DMS153 treated with DMSO at 0.1 percent for 48 hours (cell line): ENCODE data around the gene RSPO1.

Source experiments
- DNase-seq: peaks from one replicate; lab custom pipeline; 2025; ENCODE audit not compliant: unreplicated experiment; lab: John Stamatoyannopoulos, UW

RSPO1 gene

GRCh38 chr1:37656881-37657280 lies 22.2 kb upstream of the RSPO1 start:
- no peak for DNase-seq

DNA sequence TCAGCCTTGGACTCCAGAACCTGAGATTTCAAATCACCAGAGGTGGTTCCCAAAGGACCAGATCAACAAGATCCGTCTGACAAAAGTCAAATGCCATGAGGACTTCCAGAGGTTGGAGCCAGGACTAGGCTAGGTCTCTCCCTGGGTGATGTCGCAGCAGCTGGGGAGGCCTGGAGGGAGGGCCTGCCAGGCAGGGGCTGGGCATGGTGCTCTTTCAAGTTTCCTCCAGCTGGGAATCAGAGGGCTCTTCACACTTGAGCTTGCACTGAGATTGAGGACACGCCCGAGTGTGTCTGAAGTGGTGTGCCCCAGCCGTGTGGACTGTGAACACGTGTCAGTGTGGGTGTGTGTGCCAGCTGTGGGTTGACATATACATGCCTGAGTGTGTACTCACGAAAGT lies 21.3 kb upstream of the RSPO1 start:
- no peak for DNase-seq

- DNase-seq = no peak
Measured at GRCh38 chr1:37655274-37655673, 20.6 kb upstream of the RSPO1 start.

- DNase-seq = no peak
Measured at GRCh38 chr1:37653906-37654305, 19.2 kb upstream of the RSPO1 start.

- no peak for DNase-seq
Measured at GRCh38 chr1:37652976-37653375, 18.3 kb upstream of the RSPO1 start.

DNA sequence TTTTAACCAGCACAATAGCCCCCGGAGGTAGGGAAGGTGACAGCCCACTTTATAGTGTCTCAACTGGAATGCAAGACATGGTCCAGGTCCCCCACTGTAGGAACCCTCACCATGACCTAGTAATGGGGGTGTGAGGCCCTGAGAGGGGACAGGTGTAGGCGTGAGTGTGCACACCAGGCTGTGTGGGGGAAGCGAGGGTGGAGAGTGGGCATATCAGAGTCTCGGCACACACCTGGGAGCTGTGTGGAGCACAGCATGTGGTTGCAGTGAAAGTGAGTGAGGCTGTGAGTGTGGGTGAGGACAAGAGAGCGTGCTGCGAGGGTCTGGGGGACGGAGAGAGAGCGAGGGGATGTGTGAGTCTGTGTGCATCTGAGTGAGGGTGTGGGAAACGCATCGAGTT lies 17.1 kb upstream of the RSPO1 start:
- DNase-seq = no peak

GRCh38 chr1:37650721-37651120 lies 16.0 kb upstream of the RSPO1 start:
- DNase-seq = no peak

DNA sequence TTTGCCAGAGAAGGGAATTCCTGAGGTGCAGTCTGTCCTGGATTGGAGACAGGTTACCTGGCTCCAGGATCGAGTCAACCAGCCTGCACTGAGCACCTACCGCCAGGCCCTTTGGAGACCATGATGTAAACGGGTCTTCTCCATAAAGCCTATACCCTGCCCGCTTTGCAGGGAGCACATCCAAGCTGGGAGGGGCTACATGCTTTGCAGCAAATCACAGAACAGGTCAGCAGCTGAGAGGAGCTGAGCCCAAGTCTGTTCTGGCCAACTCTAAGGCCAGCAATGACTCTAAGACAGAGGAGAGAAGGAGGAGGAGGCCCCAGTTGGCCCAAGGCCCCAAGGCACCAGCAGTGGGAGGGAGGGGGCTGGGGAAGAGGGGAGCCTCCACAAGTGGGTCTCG lies 15.5 kb upstream of the RSPO1 start:
- DNase-seq = no peak

GRCh38 chr1:37647281-37647680 lies 12.6 kb upstream of the RSPO1 start:
- DNase-seq = no peak

DNA sequence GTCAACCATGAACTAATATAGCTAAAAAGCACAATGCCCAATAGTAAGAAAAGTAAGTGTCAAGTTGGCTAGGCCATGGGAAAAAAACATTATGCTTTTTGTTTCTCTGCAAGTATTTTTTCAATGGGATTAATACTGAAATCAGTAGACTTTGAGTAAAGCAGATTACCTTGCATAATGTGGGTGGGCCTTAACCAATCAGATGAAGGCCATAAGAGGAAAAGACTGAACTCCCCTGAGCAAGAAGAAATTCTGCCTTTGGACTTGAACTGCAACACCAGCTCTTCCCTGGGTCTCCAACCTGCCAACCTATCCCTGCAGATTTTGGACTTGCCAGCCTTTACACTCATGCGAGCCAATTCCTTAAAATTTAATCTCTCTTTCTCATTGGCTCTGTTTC lies 6.4 kb upstream of the RSPO1 start:
- no peak for DNase-seq

DNA sequence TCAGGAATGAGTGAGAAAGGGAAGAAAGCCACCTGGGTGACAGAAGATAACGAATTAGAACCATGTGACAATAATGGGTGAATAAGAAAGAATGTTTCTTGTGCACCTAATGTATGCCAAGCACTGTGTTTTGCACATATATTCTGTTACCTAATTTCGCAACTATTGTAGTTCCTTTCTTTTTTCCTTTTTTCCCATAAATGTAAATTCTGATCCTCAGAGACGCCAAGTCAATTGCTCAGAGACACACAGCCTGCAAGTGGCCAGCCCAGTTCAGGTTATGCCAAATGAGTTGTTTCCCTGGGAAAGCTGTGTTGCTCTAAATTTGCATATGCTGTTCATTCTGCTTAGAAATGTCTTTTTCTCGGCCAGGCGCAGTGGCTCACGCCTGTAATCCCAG lies 1.7 kb upstream of the RSPO1 start:
- no peak for DNase-seq

DNA sequence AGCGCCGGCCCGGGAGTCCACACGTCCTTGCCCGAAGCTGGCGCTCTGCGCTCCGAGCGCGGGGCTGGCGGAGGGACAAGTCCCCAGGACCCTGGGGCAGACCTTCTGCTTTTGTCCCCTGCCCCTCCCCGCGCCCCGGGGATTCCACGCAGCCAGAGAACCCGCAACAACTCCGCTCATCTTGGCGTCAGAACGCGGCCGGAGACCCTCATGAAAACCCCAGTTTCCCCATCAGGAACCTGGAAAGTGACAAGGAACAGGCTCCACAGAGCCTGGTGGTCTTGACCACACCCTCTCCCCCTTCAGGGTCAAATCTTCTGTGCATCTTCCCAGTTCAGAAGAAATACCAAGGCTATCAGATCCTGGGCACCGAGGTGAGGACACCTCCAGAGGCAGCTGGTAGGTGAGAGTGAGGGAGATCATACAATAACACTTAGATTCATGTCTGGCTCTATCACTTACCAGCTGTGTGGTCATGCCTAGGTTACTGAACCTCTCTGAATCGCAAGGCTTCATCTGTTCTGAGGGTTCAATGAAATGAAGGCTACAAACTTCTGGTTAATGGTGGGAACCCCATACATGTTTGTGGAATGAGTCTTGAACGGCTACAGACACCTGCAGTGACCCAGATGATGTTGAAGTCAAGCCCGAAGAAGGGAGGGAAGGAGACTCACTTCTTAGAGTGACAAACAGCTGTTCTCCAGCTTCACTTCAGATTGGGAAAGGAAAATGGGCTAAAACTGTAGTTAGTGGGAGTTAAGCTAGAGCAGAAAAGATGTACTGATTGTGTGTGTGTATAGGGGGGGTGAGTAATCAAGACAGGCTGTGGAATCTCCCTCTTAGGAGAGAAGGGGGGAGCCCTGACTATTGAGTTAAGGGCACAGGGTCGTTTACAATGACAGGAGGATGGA lies 555 bp upstream of the RSPO1 start:
- DNase-seq = no peak

DNA sequence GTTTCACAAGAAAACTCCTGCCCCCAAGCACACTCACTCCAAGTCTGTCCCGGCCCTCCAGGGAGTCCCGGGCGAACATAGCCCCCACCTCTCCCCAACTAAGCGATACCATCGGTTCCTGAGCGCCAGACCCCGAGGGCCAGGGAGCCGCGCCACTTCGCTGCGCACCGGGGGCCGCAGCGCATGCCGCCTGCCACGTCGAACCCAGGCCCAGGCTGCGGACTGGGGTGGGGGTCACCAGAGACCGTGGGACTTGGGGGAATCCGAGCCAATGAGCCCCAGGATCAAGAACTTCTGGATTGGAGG lies 801 bp downstream of the RSPO1 start:
- DNase-seq = no peak

DNA sequence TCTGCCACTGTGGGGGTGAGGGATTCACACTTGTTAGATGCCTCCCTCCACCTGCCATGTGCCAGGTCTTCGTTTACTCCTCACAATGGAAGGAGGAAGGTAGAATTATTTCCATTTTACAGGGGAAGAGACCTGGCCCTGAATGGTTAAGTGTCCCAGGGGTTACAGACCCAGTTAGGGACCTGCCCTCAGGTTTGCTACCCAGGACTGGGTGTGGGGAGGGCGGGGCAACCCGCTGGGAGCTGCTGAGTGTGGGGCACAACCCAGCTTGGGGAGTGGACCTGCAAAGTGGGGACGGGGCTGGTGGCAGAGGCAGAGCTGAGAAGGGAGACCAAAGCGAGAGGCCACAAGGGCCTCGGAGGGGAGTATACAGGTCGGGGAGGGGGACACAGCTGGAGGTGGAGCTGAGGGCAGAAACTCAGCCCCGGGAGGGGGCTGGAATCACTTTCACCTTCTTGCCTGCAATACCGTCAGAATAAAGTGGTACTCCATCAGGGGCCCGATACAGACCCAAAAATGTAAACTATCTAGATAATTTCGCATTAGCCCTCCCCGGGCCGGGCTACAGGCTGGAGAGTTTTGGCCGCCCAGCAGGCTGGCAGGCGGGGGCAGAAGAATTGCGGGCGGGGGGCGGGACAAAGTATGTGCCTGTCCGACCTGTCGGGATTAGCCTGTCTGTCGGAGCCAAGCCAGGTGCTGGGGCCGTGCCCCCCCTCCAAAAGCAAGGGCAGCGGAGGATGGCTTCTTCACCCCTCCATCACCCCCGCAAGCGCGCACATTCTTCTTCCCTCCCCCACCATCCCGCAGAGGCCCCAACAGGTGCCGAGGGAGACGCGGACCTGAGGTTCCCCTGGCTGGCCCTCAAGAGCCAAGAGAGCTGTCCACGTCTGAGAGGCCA lies 1.4 kb downstream of the RSPO1 start:
- no peak for DNase-seq

- DNase-seq = no peak
Measured at GRCh38 chr1:37631036-37631435, 3.7 kb downstream of the RSPO1 start.

GRCh38 chr1:37630426-37631028 lies 4.2 kb downstream of the RSPO1 start:
- no peak for DNase-seq

DNA sequence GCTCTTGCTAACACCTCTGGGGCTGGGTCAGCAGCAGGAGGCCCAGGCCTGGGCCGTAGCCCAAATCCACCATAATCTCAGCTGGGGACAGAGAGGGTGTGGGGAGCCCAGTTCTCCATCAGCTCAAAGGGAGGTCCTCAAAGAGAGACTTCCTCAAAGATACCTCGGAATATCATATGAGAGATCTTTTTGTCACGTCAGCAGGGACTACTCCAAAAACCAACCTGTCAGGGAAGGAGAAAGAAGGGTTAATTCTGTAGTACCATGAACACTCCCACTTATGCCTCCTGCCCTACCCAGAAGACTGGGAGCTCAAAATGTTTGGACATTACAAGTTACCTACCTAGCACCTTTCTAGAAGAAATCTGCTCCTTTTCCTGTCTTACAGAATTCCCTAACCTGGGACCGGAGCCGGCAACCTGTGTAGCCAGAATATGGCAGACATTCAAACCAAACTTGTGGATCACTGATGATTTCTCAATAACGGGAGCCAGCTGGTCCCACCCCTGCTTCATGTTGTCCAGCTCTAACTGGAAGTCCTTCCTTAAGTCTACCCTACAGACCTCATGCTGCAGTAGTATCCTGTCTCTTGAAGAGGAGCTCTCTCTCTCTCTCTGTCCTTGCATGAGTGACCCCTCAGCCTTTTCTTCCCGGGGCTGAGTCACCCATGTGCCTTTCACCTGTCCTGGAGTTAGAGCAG lies 4.8 kb downstream of the RSPO1 start:
- no peak for DNase-seq

- DNase-seq = no peak
Measured at GRCh38 chr1:37629008-37629407, 5.7 kb downstream of the RSPO1 start.

DNA sequence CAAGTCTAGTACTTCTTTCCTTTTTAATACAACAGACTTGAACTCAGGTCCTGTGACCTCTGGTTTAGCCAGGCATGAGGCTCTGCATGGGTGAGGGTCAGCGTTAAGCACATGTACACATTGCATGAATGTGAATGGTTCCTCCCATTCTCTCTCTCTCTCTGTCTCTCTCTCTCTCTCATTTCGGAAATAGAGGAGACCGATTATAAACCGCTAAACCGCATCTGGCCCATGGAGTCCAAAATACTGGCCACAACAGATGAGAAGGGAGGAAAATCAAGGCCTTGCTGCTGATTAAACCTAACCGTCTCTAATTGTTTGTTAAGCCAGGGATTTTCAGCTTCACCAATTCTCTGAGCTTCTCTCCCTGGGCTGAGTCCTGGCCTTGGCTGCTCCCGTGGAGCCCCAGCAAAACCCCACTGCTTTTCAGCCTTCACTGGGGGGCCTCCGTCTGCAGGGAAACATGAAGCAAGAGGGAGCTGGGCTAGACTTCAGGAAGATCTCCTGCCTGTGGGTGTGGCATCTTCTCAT lies 6.6 kb downstream of the RSPO1 start:
- DNase-seq = no peak

- no peak for DNase-seq
Measured at GRCh38 chr1:37622131-37622530, 12.6 kb downstream of the RSPO1 start.

DNA sequence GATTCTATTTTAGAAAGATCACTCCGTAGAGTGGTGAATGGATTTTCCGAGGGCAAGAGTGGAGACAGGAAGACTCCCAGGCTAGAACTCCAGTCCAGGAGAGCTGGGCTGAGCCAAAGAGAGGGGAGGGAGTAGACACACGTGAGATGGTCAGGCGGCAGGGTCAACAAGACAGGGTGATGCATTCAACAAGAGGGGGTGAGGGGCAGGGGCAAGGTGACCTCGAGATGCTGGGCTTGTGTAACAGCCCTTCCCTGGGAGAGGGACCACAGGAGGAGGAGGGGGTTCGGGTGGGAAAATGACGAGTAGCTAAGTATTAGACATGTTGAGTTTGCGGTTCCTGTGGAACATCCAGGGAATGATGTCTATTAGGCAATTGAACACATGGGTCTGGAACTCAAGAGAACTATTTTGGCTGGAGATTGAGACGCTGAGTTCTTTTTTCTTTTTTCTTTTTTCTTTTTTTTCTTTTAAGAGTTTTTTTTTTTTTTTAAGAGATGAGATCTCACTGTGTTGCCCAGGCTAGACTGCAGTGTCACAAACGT lies 13.3 kb downstream of the RSPO1 start:
- no peak for DNase-seq
